Activated T-helper 9 cell treated with anti-CD3 and anti-CD28 coated beads, Interleukin-2, amount 50 U/mL, for 16 hours (primary cell): ENCODE data around the gene DBX2.
"Not testable (repeated sequence)": the region's sequence is repeated elsewhere in the genome, so short reads cannot be mapped to it uniquely, and the experiment has no call there.

Experiments
- DNase-seq: peaks from one replicate; pipeline ENCODE4 v3.0.0-alpha.2; 2020; ENCODE audit warnings: low read depth

Gene DBX2

GRCh38 chr12:45010059-45010458 lies 40.8 kb downstream of the DBX2 start:
- no peak for DNase-seq

- no peak for DNase-seq
Measured at GRCh38 chr12:45008211-45008610, 42.7 kb downstream of the DBX2 start.

DNA sequence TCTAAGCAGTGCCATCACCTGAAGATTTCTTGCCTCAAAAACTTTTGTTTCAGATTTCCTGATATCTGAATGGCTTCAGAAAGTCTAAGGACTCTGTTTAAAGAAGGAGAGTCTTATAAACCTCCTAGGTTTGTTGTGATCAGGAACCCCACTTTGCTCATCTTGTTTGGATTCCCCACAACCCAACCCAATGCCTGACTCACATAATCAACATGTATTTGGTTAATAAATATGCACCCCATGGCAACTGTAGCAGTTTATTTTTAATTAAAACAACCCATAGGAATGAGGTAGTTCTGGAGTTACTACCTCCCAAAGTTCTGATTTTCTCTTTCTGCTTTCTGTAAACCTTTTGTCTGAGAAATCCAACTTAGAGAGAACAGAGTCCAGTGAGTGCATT lies 51.5 kb downstream of the DBX2 start:
- DNase-seq = no peak

GRCh38 chr12:44993161-44993560 lies 57.7 kb downstream of the DBX2 start:
- DNase-seq = no peak

DNA sequence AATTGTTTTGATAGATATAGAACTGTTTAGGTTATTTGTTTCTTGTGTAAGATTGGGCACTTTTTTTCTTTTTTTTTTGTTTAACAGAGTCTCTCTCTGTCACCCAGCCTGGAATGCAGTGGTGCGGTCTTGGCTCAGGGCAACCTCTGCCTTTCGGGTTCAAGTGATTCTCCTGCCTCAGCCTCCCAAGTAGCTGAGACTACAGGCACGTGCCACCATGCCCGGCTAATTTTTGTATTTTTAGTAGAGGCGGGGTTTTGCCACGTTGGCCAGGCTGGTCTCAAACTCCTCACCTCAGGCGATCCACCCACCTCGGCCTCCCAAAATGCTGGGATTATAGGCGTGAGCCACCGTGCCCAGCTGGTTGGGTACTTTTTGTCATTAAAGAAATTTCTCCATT lies 66.0 kb downstream of the DBX2 start:
- not testable (repeated sequence) for DNase-seq

DNA sequence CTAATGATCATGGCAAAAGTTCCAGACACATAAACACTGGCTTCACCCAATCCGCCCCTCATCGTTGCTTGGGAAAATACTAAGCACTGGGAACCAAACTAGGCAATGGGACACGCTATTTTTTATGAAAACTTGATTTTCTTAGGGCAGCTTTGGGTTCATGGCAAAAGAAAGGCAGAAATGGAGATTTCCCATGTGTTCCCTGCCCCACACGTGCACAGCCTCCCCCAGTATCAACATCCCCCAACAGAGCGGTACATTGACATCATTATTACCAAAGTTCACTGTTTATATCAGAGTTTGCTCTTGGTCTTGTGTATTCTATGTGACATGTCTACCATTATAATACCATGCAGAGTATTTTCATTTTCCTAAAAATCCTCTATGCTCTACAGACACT lies 71.0 kb downstream of the DBX2 start:
- no peak for DNase-seq

- no peak for DNase-seq
Measured at GRCh38 chr12:44976246-44976645, 74.7 kb downstream of the DBX2 start.

GRCh38 chr12:44972746-44973421 lies 78.0 kb downstream of the DBX2 start:
- no peak for DNase-seq

- DNase-seq = no peak
Measured at GRCh38 chr12:44968965-44969364, 81.9 kb downstream of the DBX2 start.
